ENCODE results near the gene SAPCD2.

- no peak for TF ChIP-seq POLR2A (IDR thresholded peaks at IDR 0.05)
- no peak for TF ChIP-seq CTCF (IDR thresholded peaks at IDR 0.05)
Measured at GRCh38 chr9:137088121-137088520, 17.8 kb upstream of the SAPCD2 start.

All from uterus (tissue), 2 donors.